WTC11 (cell line): Measurements from ENCODE around the gene BPIFB2. TPM values are rescaled to one million over a fixed set of nuclear protein-coding genes. Genes with fewer than 3 reads are reported as not detected.
A peak's percentile ranks its signal among the peaks of the same experiment; 100 is the strongest.

Experiments used
- ATAC-seq: fragments of 200-7000 bp; cut with Tn5 transposase; 2 replicates; pipeline ENCODE4 v1.10.0; 2021; ENCODE audit warnings: mild to moderate bottlenecking, moderate library complexity
- CTCF ChIA-PET: fragments of 300-600 bp; sonication (Branson Sonifier 250); formaldehyde crosslinking; loops from one replicate; lab custom pipeline; 2021; ENCODE audit warnings: antibody characterized with exemption; lab: Charles Lee
- POLR2A ChIA-PET: fragments of 350-600 bp; sonication (Branson Sonifier 250); formaldehyde crosslinking; loops from one replicate; lab custom pipeline; 2021; ENCODE audit warnings: antibody characterized with exemption; lab: Charles Lee
- DNase-seq: peaks from one replicate; pipeline ENCODE4 v3.0.0; 2021; ENCODE audit warnings: low spot score
- H3K27ac Mint-ChIP-seq: 2 replicates; pipeline ENCODE4 v1.8.0; 2021; ENCODE audit warnings: mixed read lengths
- H3K27me3 Mint-ChIP-seq: 2 replicates; pipeline ENCODE4 v1.8.0; 2021; ENCODE audit warnings: low read depth, mild to moderate bottlenecking, moderate library complexity, mixed read lengths
- H3K36me3 Mint-ChIP-seq: 2 replicates; pipeline ENCODE4 v1.8.0; 2021; ENCODE audit warnings: mixed read lengths
- H3K4me1 Mint-ChIP-seq: 2 replicates; pipeline ENCODE4 v1.8.0; 2022; ENCODE audit warnings: mixed read lengths
- H3K4me3 Mint-ChIP-seq: 2 replicates; pipeline ENCODE4 v1.8.0; 2021; ENCODE audit warnings: mild to moderate bottlenecking, moderate library complexity, mixed read lengths
- H3K9me3 Mint-ChIP-seq: 2 replicates; pipeline ENCODE4 v1.8.0; 2021; ENCODE audit warnings: mixed read lengths
- ATF1 ChIP-seq: sonication (generic); formaldehyde crosslinking; IDR thresholded peaks from 2 replicates; pipeline ENCODE4 v1.8.1; 2023; ENCODE audit warnings: mild to moderate bottlenecking, moderate library complexity, missing genetic modification reagents
- NFYB ChIP-seq: sonication (generic); formaldehyde crosslinking; conservative IDR thresholded peaks from 2 replicates; pipeline ENCODE4 v1.8.0; 2022; ENCODE audit warnings: low read depth, missing genetic modification reagents
- NR1H2 ChIP-seq: sonication (generic); formaldehyde crosslinking; IDR thresholded peaks from 2 replicates; pipeline ENCODE4 v1.9.0; 2021; ENCODE audit warnings: mild to moderate bottlenecking, moderate library complexity, missing genetic modification reagents
- PRRX2 ChIP-seq: fragments of 250-450 bp; sonication (Bioruptor Pico); IDR thresholded peaks from 2 replicates; pipeline ENCODE4 v1.8.0; 2021; ENCODE audit warnings: mild to moderate bottlenecking
- TCF7 ChIP-seq: sonication (generic); formaldehyde crosslinking; IDR thresholded peaks from 2 replicates; pipeline ENCODE4 v1.8.0; 2022; ENCODE audit warnings: mild to moderate bottlenecking, low read depth, missing genetic modification reagents, moderate library complexity
- ZNF396 ChIP-seq: fragments of 250-450 bp; sonication (Bioruptor Pico); IDR thresholded peaks from 2 replicates; pipeline ENCODE4 v1.8.0; 2021; ENCODE audit warnings: mild to moderate bottlenecking, moderate library complexity, borderline replicate concordance
- total RNA-seq: library from RNA; stranded (reverse); gene quantifications from 3 replicates; pipeline ENCODE4 v1.2.3, GENCODE V29; 2021
- TF ChIP-seq, protein P1 (sequence below): sonication (generic); formaldehyde crosslinking; IDR thresholded peaks from 2 replicates; pipeline ENCODE4 v1.8.0; 2022; ENCODE audit warnings: mild to moderate bottlenecking, missing genetic modification reagents
- TF ChIP-seq, protein P2 (sequence below): sonication (generic); formaldehyde crosslinking; IDR thresholded peaks from 2 replicates; pipeline ENCODE4 v1.8.0; 2022; ENCODE audit warnings: mild to moderate bottlenecking, missing genetic modification reagents
- TF ChIP-seq, protein P3 (sequence below): sonication (generic); formaldehyde crosslinking; IDR thresholded peaks from 2 replicates; pipeline ENCODE4 v1.8.1; 2023; ENCODE audit warnings: mild to moderate bottlenecking, missing genetic modification reagents, borderline replicate concordance
- TF ChIP-seq, protein P4 (sequence below): fragments of 250-450 bp; sonication (Bioruptor Pico); IDR thresholded peaks from 2 replicates; pipeline ENCODE4 v1.9.0; 2021; ENCODE audit warnings: mild to moderate bottlenecking
- TF ChIP-seq, protein P5 (sequence below): sonication (generic); formaldehyde crosslinking; IDR thresholded peaks from 2 replicates; pipeline ENCODE4 v1.8.0; 2022; ENCODE audit warnings: mild to moderate bottlenecking, missing genetic modification reagents
- TF ChIP-seq, protein P6 (sequence below): sonication (generic); formaldehyde crosslinking; IDR thresholded peaks from 2 replicates; pipeline ENCODE4 v1.8.1; 2022; ENCODE audit warnings: low read depth, missing genetic modification reagents, borderline replicate concordance
- TF ChIP-seq, protein P7 (sequence below): fragments of 250-450 bp; sonication (Bioruptor Pico); conservative IDR thresholded peaks from 2 replicates; pipeline ENCODE4 v1.9.0; 2021; ENCODE audit warnings: mild to moderate bottlenecking
- TF ChIP-seq, protein P8 (sequence below): sonication (generic); formaldehyde crosslinking; IDR thresholded peaks from 2 replicates; pipeline ENCODE4 v1.8.1; 2022; ENCODE audit warnings: mild to moderate bottlenecking, missing genetic modification reagents, moderate library complexity, borderline replicate concordance

Gene BPIFB2
- total RNA-seq, 1 experiment from 2014 or later, result 0.09 TPM

DNA sequence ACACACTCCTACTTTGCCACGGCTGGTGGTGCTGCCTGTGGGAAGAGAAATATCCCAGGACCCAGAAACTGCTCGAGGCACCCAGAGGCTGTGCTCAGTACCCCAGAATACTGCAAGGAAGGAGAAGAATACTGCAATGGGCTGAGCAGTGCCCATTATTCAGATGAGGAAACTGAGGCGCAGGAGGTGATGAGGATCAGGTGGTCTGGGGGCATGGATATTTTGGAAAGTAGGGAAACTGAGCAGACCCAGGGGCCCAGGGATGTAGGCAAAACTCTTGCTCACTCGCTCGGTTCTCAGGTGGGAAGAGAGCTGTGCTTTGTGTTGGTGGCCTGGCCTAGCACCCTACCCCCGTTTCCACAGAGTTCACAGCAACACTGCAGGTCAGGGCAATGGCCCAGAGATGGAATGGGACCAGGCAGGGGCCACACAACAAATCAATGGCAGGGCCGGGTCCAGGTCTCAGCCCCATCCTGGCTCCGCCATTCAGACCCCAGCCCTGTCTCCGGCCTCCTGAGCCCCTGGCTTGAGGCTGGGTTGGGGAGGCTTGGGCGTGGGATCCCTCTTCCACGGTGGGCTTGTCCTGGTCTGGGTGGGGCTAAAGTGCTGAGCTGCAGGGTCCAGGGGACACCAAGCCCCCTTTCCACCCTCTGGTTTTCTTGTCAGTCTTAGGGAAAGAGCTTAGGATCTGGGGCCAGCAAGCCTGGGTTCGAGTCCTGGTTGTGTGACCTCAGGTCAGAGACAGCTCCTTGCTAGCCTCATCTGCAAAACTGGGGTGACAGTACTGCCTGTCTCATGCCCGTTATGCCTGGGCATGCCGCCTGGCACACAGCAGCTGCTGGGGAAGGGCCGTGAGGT is 37.2 kb upstream of the BPIFB2 start (continued):
- TF ChIP-seq, protein P1, sequence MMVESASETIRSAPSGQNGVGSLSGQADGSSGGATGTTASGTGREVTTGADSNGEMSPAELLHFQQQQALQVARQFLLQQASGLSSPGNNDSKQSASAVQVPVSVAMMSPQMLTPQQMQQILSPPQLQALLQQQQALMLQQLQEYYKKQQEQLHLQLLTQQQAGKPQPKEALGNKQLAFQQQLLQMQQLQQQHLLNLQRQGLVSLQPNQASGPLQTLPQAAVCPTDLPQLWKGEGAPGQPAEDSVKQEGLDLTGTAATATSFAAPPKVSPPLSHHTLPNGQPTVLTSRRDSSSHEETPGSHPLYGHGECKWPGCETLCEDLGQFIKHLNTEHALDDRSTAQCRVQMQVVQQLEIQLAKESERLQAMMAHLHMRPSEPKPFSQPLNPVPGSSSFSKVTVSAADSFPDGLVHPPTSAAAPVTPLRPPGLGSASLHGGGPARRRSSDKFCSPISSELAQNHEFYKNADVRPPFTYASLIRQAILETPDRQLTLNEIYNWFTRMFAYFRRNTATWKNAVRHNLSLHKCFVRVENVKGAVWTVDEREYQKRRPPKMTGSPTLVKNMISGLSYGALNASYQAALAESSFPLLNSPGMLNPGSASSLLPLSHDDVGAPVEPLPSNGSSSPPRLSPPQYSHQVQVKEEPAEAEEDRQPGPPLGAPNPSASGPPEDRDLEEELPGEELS, result no peak
- TF ChIP-seq NFYB (CRISPR knock-in tag) (no peak), NR1H2 (no peak)

DNA sequence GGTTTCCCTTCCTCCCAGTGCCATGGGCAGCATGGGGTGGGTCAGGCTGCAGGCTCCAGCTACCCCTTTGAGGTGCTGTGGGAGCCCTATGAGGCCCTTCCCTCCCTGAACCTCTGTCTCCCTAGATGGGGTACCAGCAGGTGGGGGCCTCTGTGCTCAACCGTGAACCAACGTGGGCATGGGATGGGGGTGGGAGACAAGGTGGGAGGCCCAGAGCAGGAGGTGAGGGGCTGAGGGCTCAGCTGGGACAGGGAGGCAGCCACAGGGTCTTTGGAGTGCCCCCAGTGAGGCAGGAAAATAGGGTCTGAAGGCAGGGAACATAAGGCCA is 36.6 kb upstream of the BPIFB2 start:
- ChIA-PET CTCF (interaction anchor here (0.5 to 4.6 kb wide), 3 partner anchors 25 to 560 kb away, joined by 3 to 23 read pairs (median 6); no protein-coding TSS in a partner anchor), POLR2A (no interaction called here)
- Mint-ChIP-seq H3K4me3 (no peak overlapping the region), H3K4me1 (peaks cover 19% of the 10 kb centered on the region; the same call in 1 of the 2 replicates), H3K27ac (no peak overlapping the region), H3K9me3 (no peaks in the 10 kb centered on the region), H3K27me3 (no peaks in the 10 kb centered on the region; the same call in 1 of the 2 replicates), H3K36me3 (no peaks in the 10 kb centered on the region)
- peak; percentile 9 for DNase-seq
- TF ChIP-seq, protein P2, sequence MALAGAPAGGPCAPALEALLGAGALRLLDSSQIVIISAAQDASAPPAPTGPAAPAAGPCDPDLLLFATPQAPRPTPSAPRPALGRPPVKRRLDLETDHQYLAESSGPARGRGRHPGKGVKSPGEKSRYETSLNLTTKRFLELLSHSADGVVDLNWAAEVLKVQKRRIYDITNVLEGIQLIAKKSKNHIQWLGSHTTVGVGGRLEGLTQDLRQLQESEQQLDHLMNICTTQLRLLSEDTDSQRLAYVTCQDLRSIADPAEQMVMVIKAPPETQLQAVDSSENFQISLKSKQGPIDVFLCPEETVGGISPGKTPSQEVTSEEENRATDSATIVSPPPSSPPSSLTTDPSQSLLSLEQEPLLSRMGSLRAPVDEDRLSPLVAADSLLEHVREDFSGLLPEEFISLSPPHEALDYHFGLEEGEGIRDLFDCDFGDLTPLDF, result no peak
- TF ChIP-seq, protein P3, sequence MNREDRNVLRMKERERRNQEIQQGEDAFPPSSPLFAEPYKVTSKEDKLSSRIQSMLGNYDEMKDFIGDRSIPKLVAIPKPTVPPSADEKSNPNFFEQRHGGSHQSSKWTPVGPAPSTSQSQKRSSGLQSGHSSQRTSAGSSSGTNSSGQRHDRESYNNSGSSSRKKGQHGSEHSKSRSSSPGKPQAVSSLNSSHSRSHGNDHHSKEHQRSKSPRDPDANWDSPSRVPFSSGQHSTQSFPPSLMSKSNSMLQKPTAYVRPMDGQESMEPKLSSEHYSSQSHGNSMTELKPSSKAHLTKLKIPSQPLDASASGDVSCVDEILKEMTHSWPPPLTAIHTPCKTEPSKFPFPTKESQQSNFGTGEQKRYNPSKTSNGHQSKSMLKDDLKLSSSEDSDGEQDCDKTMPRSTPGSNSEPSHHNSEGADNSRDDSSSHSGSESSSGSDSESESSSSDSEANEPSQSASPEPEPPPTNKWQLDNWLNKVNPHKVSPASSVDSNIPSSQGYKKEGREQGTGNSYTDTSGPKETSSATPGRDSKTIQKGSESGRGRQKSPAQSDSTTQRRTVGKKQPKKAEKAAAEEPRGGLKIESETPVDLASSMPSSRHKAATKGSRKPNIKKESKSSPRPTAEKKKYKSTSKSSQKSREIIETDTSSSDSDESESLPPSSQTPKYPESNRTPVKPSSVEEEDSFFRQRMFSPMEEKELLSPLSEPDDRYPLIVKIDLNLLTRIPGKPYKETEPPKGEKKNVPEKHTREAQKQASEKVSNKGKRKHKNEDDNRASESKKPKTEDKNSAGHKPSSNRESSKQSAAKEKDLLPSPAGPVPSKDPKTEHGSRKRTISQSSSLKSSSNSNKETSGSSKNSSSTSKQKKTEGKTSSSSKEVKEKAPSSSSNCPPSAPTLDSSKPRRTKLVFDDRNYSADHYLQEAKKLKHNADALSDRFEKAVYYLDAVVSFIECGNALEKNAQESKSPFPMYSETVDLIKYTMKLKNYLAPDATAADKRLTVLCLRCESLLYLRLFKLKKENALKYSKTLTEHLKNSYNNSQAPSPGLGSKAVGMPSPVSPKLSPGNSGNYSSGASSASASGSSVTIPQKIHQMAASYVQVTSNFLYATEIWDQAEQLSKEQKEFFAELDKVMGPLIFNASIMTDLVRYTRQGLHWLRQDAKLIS (CRISPR knock-in tag), result no peak
- TF ChIP-seq TCF7 (CRISPR knock-in tag), result no peak
- TF ChIP-seq, protein P4, sequence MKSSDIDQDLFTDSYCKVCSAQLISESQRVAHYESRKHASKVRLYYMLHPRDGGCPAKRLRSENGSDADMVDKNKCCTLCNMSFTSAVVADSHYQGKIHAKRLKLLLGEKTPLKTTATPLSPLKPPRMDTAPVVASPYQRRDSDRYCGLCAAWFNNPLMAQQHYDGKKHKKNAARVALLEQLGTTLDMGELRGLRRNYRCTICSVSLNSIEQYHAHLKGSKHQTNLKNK, result no peak
- TF ChIP-seq, protein P5, sequence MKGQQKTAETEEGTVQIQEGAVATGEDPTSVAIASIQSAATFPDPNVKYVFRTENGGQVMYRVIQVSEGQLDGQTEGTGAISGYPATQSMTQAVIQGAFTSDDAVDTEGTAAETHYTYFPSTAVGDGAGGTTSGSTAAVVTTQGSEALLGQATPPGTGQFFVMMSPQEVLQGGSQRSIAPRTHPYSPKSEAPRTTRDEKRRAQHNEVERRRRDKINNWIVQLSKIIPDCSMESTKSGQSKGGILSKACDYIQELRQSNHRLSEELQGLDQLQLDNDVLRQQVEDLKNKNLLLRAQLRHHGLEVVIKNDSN (CRISPR knock-in tag), result no peak
- ATAC-seq, result no peak

DNA sequence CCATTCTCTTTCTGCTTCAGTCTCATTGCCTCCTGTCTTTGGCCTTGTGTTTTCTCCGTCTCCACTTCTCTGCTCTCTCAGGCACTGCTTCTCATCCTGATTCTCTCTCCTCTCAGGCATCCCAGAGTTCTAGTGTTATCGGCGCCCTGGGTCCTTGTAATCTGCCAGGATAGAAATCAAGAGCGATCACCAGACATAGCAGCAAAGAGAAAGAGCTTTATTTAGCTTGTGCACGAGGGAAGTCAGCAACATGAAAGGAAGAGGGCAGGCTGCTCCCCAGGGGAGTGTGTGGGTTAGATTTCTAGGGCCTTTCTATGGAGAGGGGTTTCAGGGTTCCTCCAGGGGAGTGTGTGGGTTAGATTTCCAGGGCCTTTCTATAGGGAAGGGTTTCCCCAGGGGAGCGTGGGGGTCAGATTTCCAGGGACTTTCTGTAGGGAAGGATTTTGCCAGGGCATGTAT is 35.8 kb upstream of the BPIFB2 start:
- no peaks in the 10 kb centered on the region; the same call in 1 of the 2 replicates for H3K27me3 Mint-ChIP-seq
- H3K4me1 Mint-ChIP-seq, result peaks cover 19% of the 10 kb centered on the region; the same call in 1 of the 2 replicates
- POLR2A ChIA-PET, result no interaction called here
- no peak overlapping the region for H3K27ac Mint-ChIP-seq
- no peak for DNase-seq
- peaks cover 7% of the 10 kb centered on the region; the same call in 1 of the 2 replicates for H3K36me3 Mint-ChIP-seq
- H3K9me3 Mint-ChIP-seq, result peaks cover 7% of the 10 kb centered on the region
- H3K4me3 Mint-ChIP-seq, result no peak overlapping the region
- CTCF ChIA-PET, result interaction anchor here (1.2 to 4.6 kb wide), 4 partner anchors 24 to 182 kb away, joined by 4 to 23 read pairs (median 5); no protein-coding TSS in a partner anchor
- ATAC-seq, result peak; percentile 29
- no peak for TF ChIP-seq ATF1 (CRISPR knock-in tag)
- TF ChIP-seq ZNF396, result no peak
- TF ChIP-seq, protein P6, sequence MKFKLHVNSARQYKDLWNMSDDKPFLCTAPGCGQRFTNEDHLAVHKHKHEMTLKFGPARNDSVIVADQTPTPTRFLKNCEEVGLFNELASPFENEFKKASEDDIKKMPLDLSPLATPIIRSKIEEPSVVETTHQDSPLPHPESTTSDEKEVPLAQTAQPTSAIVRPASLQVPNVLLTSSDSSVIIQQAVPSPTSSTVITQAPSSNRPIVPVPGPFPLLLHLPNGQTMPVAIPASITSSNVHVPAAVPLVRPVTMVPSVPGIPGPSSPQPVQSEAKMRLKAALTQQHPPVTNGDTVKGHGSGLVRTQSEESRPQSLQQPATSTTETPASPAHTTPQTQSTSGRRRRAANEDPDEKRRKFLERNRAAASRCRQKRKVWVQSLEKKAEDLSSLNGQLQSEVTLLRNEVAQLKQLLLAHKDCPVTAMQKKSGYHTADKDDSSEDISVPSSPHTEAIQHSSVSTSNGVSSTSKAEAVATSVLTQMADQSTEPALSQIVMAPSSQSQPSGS (CRISPR knock-in tag), result no peak
- TF ChIP-seq, protein P7, sequence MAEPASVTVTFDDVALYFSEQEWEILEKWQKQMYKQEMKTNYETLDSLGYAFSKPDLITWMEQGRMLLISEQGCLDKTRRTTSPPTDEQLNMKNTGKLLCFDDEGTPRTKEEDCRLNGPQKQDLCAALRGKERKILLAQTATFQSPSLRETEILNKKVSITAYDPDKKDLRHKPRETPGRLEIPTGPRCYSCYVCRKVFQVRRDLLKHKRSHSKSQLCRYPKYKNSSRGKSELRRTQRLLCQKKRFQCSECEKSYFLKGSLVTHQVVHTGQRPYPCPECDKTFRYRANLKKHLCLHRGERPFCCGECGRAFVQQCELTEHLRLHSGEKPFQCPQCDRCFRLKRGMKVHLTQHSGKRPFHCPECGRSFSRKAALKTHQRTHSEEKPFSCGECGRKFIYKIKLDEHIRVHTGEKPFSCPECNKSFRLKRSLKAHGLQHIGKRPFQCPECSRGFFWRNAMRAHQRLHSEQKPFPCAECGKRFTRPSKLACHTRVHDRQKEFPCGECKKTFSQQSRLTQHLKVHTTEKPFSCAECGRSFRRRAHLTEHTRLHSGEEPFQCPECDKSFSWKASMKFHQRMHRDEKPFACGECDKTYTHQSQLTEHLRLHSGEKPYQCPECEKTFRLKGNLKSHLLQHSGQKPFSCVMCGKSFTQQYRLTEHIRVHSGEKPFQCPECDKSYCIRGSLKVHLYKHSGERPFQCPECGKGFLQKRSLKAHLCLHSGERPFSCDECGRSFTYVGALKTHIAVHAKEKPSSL (CRISPR knock-in tag), result no peak
- no peak for TF ChIP-seq PRRX2 (CRISPR knock-in tag)
- TF ChIP-seq, protein P8, sequence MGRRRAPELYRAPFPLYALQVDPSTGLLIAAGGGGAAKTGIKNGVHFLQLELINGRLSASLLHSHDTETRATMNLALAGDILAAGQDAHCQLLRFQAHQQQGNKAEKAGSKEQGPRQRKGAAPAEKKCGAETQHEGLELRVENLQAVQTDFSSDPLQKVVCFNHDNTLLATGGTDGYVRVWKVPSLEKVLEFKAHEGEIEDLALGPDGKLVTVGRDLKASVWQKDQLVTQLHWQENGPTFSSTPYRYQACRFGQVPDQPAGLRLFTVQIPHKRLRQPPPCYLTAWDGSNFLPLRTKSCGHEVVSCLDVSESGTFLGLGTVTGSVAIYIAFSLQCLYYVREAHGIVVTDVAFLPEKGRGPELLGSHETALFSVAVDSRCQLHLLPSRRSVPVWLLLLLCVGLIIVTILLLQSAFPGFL (CRISPR knock-in tag), result no peak
